ENCODE measurements around the gene ADGRB2.

Gene ADGRB2, protein sequence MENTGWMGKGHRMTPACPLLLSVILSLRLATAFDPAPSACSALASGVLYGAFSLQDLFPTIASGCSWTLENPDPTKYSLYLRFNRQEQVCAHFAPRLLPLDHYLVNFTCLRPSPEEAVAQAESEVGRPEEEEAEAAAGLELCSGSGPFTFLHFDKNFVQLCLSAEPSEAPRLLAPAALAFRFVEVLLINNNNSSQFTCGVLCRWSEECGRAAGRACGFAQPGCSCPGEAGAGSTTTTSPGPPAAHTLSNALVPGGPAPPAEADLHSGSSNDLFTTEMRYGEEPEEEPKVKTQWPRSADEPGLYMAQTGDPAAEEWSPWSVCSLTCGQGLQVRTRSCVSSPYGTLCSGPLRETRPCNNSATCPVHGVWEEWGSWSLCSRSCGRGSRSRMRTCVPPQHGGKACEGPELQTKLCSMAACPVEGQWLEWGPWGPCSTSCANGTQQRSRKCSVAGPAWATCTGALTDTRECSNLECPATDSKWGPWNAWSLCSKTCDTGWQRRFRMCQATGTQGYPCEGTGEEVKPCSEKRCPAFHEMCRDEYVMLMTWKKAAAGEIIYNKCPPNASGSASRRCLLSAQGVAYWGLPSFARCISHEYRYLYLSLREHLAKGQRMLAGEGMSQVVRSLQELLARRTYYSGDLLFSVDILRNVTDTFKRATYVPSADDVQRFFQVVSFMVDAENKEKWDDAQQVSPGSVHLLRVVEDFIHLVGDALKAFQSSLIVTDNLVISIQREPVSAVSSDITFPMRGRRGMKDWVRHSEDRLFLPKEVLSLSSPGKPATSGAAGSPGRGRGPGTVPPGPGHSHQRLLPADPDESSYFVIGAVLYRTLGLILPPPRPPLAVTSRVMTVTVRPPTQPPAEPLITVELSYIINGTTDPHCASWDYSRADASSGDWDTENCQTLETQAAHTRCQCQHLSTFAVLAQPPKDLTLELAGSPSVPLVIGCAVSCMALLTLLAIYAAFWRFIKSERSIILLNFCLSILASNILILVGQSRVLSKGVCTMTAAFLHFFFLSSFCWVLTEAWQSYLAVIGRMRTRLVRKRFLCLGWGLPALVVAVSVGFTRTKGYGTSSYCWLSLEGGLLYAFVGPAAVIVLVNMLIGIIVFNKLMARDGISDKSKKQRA (N-terminal part only)

DNA sequence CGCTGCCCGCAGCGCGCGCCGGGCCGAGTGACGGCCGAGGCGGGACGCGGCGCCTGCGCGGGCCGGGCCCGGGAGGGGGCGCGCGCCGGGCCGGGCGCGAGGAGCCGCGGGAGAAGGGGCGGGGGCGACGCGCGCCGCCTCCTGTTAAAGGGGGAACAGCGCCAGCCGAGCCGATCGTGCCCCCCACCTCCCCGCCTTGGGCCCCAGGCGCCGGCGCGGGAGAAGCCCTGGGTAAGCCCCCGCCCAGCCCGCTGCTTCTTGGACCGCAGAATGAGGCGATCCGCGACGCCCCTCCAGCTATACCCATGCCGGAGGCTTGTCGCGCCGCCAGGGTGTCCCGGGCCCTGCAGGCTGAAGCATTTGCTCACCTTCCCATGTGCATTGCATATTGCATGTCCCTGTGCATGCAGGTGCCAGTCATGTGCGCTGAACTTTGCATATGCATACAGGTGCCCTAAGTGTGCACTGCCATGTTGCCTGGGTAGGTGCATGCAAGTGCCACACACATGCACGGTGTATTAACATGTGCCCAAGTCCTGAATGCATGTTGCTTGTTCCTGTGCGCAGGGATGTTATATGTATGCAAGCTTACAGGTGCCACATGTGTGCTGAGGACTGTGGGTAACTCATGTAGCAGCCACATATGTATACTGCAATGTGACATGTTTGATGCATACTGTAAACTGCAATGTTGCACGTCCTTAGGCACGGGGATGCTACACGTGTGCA, at the start of gene ADGRB2:
TSS of gene ADGRB2 (minus strand) at position 29 of the 729 bp plus-strand sequence. CDS start 7,119 bp downstream, outside the sequence.
- DNase-seq (ENCODE audit: low spot score) = peak; percentile 76

- DNase-seq (ENCODE audit: low spot score) = no peak
These were observed 48.2 kb upstream of the ADGRB2 start for GRCh38 chr1:31812158-31812829.

- peak; percentile 71 for DNase-seq (ENCODE audit: low spot score)
These were observed 47.5 kb upstream of the ADGRB2 start for GRCh38 chr1:31811605-31812004.

- DNase-seq (ENCODE audit: low spot score) = no peak
These were observed 45.6 kb upstream of the ADGRB2 start for GRCh38 chr1:31809698-31810097.

- DNase-seq (ENCODE audit: low spot score) = no peak
These were observed 43.3 kb upstream of the ADGRB2 start for GRCh38 chr1:31807273-31808048.

DNA sequence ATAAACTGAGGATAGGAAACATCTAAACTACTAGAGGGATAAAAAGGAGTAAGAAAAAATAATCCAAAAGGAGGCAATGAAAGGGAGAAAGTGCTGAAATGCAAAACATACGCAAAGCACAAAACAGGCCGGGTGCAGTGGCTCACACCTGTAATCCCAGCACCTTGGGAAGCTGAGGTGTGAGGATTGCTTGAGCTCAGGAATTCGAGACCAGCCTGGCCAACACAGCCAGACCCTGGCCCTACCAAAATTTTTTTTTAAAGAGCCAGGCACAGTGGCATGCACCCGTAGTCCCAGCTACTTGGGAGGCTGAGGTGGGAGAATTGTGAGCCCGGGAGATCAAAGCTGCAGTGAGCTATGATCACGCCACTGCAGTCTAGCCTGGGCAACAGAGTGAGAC, 41.2 kb upstream of the ADGRB2 start:
- no peak for DNase-seq (ENCODE audit: low spot score)

DNA sequence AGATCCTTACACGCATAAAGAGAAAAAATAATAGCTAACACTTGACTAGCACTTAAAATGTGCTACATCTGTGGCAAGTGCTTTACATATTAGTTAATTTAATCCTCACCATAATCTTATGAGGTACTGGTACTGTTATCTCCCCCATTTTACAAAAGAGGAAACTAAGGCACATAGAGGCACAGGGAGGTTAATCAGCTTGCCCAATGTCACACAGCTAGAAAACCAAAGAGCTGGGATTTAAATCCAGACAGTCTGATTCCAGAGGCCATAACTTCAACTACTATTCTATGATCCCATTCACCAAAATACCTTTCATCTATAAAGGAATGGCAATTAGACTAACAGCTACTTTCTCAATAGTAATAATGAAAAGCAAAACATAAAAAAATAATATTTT, 40.0 kb upstream of the ADGRB2 start:
- no peak for DNase-seq (ENCODE audit: low spot score)

DNA sequence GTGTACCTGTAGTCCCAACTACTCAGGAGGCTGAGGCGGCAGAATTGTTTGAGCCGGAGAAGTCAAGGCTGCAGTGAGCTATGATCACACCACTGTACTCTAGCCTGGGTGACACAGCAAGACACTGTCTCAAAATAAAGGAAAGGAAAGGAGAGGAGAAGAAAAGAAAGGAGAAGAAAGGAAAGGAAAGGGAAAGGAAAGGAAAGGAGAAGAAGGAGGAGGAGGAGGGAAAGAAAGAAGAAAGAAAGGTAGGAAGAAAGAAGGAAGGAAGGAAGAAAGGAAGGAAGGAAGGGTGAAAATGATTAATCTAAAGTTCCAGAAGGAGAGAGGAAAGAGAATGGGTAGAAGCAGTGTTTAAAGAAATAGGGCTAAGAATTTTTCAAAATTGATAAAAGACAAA, 39.5 kb upstream of the ADGRB2 start:
- DNase-seq (ENCODE audit: low spot score) = no peak

DNA sequence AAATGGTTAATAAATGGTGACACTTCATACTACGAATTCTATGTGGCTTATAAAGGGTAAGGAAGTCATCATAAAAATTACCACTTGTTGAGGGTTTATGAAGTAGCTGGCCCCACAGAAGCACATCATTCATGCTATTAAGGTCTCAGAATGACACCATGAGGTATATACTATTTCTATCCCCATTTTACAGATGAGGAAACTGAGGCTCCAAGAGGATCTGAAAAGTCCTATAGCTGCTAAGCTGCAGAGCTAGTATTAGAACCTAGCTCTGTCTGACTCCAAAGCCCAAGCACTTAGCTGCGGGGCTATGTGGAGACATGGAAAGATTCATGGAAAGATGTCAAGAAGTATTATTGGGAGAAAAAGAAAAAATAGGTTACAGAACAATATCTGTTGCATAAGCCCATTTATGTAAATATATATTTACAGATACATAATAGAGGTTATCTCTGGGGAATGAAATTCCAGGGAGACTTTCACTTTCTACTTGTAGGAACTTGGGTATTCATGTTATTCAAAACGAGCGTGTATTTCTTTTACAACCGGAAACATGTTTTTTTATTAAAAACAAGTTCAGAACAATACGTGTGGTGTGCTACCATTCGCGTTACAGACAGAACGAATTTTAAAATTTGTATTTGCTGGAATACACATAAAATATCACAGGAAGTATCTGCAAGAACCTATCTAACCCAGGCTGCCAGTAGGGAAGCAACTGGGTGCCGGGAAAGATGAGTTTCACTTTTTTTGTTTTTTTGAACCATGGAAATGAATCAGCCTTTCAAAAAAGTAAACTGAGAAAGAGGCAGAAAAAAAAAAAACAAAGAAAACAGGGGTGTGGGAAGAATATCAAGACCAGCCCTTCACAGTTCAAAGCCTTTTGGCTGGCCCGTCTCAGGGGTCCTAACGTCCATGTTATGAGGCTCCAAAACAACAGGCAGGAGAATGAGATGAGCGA, 38.3 kb upstream of the ADGRB2 start:
- DNase-seq (ENCODE audit: low spot score) = no peak

DNA sequence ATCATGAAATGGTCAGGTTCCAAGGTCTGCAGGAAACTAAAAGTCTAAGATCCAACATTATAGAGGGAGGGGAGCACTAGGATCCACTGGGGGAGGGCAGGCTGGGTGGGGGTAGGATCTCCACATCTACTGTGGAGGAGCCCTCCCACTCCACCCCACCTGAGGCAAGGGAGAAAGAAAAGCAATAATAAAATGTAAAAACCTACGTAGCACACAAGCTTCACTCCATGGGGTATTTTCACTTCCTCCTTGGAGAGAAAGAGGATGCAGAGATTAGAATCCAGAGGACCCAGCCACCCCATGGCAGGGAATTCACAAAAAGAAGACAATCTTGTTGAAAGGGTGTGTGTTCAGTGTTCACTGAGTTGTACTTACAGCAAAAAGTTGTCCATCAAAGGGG, 37.3 kb upstream of the ADGRB2 start:
- DNase-seq (ENCODE audit: low spot score) = no peak

- no peak for DNase-seq (ENCODE audit: low spot score)
These were observed 36.5 kb upstream of the ADGRB2 start for GRCh38 chr1:31800674-31800967.

DNA sequence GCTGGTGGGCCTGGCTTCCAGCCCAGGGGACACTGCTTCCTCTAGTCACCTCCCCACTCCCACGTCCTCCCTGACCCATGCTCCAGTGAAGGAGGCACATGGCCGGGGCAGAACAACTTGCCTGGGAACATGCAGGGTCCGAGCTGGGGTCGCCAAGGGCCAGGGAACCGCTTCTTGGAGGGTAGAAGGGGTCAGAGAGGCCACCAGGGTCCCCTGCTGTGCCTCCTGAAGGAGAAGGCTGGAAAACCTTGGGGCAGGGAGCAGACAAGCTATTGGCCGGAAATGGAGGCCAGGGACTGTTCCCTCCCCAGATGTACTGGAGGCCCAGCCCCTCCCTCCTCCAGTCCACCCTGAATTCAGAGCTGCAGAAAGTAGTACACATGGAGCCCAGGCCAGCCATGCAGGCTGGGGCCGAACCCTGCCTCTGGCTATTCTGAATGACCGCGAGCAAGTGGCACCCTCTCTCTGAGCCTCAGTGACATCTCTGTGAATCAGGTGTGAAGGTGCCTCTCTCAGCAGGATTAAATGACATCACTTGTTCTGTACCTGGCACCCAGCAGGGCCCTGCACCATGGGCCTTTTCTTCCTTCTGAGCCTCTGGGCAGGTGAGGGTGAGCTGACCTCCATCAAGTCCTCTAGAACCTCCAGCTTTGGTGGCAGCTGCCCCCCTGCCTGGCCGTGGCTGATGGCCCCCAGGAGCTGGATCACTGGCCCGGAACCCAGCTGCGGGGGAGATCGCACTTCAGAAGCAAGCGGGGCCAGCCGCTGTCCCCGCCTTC, 35.9 kb upstream of the ADGRB2 start:
- DNase-seq (ENCODE audit: low spot score) = no peak

GRCh38 chr1:31799196-31799894, 35.2 kb upstream of the ADGRB2 start:
- DNase-seq (ENCODE audit: low spot score) = no peak

DNA sequence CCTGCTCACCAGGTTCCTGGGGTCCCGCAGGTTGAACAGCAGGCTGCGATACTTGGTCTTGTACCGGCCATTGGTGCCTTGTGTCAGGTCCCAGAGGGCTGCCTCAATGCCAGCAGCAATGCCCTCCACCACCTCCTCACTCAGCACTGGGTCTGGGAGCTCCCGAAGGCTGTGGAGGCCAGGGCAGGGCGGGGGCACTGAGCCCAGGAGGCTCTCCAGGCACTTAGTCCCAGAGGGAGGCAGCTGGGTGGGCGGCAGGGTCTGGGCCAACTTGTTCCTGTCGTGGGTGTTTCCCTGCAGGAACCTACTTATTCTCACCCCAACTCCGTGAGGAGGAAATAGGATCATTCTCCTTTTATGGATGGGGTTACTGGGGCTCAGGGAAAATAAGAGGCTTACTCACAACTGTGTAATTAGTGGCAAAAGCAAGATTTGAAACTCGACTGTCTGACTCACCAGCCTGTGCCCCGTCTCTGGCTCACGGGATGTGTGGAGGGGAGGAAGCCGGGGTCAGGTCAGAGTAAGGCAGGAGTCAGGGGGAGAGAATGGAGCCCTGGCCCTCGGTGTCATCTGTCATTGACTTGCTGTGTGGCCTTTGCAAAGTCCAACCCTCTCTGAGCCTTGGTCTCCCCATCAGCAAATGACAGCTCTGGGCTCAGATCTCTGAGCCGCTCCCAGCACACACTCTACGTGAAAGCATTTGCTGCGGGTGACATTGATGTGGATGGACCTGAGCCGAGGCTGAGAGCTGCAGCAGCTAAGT, 34.5 kb upstream of the ADGRB2 start:
- no peak for DNase-seq (ENCODE audit: low spot score)

DNA sequence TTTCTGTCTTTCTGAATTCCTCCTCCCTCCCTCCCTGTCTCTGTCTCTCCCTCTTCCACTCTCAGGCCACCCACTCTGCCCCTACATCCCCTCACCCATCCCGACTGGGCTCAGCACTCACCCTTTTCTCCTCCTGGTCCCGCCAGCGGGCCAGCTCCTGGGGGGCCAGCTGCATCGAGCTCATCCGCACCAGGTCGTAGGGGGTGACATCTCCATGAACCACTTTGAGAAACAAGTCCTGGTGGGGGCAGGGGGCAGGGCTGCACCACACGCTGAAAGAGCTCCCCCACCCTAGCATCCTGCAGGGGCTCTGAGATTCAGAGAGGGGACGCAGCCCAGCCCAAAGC, 33.9 kb upstream of the ADGRB2 start:
- DNase-seq (ENCODE audit: low spot score) = no peak

GRCh38 chr1:31797216-31797615, 33.1 kb upstream of the ADGRB2 start:
- DNase-seq (ENCODE audit: low spot score) = no peak

DNA sequence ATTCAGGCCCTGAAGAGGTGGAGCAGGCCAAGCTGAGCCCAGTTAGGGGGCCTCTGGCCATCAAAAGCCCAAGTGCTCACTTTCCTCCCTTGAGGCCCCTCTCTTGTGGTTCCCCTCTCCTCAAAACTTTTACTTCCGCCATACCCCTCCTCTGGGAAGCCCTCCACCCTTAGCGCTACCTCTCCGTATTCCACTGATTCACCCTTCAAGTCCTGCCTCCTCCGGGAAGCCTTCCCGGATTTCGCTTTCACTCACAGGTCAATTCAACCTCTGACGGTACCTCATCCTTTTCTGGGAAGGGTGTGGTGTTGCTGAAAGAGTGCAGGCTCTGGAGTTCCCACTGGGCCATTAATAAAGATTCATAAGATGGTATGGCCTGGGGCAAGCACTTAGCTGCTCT, 32.6 kb upstream of the ADGRB2 start:
- no peak for DNase-seq (ENCODE audit: low spot score)
